GM12892 (cell line): Measurements from ENCODE around the gene ACTG1.
"Not testable (repeated sequence)": the region's sequence is repeated elsewhere in the genome, so short reads cannot be mapped to it uniquely, and the experiment has no call there.

ENCODE experiments used
- DNase-seq: peaks from one replicate; pipeline ENCODE4 v3.0.0; 2011; ENCODE audit not compliant: insufficient read length
- FAIRE-seq: peaks from 2 replicates; lab custom pipeline; 2011; peaks lifted over from hg19 to GRCh38; lab: Jason Lieb, UNC
- POLR2A ChIP-seq: IDR thresholded peaks from 2 replicates; pipeline ENCODE4 v1.6.1; 2011; ENCODE audit warnings: low read depth, low read length, control low read depth
- POLR2AphosphoS5 ChIP-seq: IDR thresholded peaks from 2 replicates; pipeline ENCODE4 v1.6.1; 2011; ENCODE audit warnings: low read depth, low read length, control low read depth
- TAF1 ChIP-seq: IDR thresholded peaks from 2 replicates; pipeline ENCODE4 v1.6.1; 2011; ENCODE audit warnings: low read depth, mild to moderate bottlenecking, control low read depth, low read length, borderline replicate concordance

ACTG1 gene

DNA sequence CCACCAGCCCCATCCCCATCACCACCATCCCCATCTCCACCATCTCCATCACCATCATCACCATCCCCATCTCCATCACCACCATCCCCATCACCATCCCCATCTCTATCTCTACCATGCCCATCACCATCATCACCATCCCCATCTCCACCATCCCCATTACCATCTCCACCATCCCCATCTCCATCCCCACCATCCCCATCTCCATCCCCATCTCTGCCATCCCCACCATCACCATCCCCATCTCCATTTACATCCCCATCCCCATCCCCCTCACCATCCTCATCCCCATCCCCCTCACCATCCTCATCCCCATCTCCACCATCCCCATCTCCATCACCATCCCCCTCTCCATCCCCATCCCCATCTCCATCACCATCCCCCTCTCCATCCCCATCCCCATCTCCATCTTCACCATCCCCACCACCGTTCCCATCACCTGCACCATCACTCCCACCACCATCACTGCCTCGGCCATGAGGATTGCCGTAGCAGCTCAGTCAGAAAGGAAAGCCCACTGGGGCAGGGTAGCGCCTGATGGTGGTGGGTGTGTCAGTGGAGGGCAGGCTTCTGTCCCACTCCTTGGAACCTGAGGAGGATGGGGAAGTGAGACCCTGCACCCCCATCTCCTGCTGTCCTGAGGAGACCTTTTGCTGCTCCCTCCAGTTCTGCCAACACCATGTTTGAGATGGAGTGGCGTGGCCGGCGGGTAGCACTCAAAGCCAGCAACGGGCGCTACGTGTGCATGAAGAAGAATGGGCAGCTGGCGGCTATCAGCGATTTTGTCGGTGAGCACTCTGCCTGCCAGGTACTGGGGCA is 23.1 kb upstream of the ACTG1 start:
- DNase-seq (no peak), FAIRE-seq (no peak)
- TF ChIP-seq POLR2AphosphoS5 (no peak), POLR2A (no peak), TAF1 (no peak)

DNA sequence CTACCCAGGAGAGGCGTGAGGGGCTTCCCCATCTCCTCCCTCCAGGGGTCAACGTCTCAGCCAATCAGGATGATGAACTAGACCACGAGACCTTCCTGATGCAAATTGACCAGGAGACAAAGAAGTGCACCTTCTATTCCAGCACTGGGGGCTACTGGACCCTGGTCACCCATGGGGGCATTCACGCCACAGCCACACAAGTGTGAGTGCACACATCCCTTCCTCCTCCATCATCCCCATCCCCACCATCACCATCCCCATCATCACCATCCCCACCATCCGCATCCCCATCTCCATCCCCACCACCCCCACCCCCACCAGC is 22.4 kb upstream of the ACTG1 start:
- no peak for FAIRE-seq
- TF ChIP-seq POLR2AphosphoS5 (no peak), POLR2A (no peak; the same call in 1 of the 2 replicates)
- DNase-seq = no peak

DNA sequence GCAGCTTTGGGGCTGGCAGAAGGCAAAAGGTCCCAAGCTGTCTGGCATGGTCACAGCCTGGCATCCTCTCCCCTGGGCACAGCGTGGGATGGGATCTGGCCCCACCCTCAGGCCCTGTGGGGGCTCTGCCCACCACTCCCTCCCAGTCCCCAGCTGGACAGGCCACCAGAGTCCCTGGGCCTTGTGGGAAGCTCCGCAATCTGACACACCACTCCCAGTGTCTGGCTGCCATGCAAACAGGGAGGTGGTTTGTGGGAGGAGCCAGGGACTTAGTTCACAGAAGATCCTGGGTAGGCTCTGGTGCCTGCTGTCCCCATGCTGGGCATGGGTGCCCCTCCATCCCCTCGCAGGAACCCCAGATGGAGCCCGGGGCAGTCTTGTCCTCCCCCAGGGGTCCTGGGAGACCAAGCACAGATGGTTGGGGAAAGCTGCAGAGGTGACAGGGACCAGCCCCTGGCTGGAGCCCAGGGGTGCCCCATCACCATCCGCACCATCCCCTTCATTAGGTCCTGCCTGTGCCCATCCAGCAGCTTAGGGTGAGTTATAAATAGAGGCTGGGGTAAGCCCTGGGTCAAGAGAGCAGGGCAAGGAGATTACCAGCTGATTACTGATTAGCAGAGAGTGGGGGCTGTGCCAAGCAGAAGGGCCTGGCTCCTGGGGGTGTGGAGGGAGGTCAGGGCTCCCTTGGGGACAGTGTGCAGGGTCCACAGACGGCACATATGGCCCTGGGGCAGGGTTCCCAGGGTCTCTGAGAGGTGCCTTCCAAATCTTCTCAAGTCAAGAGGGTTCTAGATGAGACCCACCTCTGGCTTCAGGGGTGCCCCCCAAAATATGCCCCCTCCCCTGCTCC is 21.8 kb upstream of the ACTG1 start:
- FAIRE-seq (no peak), DNase-seq (no peak)
- no peak for TF ChIP-seq POLR2AphosphoS5
- no peak for TF ChIP-seq TAF1
- TF ChIP-seq POLR2A = no peak

DNA sequence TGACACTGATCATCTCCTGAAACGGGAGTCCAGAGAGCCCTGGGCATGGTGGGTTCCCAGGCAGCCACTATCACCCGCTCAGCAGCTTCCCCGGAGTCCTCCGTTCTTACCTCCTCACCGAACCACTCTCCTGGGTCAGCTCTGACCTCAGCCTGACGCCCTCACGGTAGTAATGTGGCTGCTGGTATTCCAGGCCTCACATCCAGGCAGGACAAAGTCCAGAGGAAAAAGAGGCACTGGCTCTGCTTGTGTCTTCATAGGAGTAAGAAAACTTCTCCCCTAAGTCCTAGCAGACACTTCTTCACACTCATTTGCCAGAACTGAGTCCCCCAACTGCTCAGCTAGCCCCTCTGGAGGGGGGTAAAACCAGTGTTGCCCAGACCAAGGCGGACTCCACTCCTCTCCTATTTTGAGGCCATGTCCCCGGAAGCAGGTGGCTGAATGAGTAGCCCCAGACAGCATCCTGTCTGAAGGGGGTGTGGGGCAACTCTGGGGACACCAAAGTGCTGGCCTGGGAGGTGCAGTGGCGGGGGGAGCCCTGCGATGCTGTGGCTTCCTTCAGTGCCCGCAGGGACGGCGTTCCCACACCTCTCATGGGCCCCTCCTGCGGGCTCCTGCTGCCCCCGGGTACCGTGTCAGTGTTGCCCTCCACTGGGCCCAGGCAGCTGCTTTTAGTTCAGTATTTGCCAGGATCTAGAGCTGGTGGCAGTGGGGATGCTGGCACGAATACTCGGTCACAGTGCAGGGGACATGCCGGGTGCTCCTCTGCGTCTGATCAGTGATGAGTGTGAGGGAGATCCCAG is 20.9 kb upstream of the ACTG1 start:
- no peak for DNase-seq
- TF ChIP-seq TAF1 = no peak
- TF ChIP-seq POLR2AphosphoS5 = no peak
- TF ChIP-seq POLR2A = no peak
- no peak for FAIRE-seq

DNA sequence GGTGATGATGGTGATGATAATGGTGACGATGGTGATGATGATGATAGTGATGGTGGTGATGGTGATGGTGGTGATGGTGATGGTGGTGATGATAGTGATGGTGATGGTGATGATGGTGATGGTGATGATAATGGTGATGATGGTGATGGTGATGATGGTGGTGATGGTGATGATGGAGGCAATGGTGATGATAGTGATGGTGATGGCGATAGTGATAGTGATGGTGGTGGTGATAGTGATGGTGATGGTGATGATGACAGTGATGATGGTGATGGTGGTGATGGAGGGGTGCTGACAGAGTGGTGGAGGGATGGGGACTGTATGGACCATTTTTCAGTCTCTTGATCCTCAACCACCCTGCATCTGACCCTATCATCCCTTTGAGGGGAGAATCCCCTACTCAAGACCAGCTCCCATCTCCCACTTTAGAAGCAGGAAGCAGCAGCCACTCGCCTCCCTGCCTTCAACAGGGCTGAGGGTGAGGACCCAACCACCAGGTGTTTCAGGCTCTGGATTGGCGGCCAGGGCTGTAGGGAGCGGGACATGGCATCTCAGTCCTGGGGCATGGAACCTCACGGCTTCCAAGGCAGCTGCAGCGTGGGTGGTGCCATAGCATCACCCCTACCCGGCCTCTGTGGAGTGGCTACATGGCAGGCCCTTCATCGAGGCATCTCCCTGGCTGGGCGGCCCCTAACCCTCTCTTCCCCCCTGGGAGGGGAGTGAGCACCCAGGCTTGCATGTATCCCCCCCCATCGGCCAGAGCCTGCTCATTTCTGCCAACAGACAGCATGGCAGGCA is 20.1 kb upstream of the ACTG1 start:
- DNase-seq = no peak
- no peak for TF ChIP-seq POLR2AphosphoS5
- TF ChIP-seq TAF1 = no peak
- no peak for TF ChIP-seq POLR2A
- FAIRE-seq = peak; percentile 5

DNA sequence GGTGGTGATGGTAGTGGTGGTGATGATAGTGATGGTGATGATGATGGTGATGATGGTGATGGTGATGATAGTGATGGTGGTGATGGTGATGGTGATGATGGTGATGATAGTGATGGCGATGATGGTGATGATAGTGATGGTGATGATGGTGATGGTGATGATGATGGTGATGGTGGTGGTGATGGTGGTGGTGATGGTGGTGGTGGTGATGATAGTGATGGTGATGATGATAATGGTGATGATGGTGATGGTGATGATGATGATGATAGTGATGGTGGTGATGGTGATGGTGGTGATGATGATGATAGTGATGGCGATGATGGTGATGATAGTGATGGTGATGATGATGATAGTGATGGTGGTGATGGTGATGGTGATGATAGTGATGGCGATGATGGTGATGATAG is 19.4 kb upstream of the ACTG1 start:
- not testable (repeated sequence) for DNase-seq, FAIRE-seq

DNA sequence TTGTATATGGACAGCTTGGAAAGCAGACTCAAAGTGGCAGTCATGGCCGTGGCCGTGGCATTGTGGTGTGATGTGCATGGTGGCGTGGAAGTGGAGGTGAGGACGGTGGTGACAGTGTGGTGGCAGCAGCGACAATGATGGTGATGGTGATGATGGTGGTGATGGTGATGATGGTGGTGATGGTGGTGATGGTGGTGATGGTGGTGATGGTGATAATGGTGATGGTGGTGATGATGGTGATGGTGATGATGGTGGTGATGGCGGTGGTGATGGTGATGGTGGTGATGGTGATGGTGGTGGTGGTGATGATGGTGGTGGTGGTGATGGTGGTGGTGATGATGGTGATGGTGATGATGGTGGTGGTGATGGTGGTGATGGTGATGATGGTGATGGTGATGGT is 18.4 kb upstream of the ACTG1 start:
- FAIRE-seq, DNase-seq: not testable (repeated sequence)

DNA sequence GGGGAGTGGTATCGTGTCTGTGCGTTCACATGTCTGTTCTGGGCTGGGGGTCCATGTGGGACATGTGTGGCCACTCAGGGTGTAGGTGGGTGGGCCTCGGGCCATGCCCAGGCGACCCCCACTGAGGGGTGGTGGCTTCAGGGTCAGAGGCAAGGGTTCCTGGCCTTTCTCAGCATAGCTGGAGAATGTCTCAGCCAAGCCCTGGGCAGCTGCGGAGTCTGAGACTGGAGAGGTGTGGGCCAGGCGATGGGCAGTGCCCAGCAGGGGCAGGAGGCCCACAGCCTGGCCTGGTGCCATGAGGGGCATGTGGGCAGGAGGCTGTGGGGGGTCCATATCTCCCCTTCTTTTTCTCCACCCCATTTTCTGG is 16.8 kb upstream of the ACTG1 start:
- no peak for TF ChIP-seq POLR2AphosphoS5
- no peak for TF ChIP-seq TAF1
- no peak for TF ChIP-seq POLR2A
- FAIRE-seq = no peak
- DNase-seq = no peak

DNA sequence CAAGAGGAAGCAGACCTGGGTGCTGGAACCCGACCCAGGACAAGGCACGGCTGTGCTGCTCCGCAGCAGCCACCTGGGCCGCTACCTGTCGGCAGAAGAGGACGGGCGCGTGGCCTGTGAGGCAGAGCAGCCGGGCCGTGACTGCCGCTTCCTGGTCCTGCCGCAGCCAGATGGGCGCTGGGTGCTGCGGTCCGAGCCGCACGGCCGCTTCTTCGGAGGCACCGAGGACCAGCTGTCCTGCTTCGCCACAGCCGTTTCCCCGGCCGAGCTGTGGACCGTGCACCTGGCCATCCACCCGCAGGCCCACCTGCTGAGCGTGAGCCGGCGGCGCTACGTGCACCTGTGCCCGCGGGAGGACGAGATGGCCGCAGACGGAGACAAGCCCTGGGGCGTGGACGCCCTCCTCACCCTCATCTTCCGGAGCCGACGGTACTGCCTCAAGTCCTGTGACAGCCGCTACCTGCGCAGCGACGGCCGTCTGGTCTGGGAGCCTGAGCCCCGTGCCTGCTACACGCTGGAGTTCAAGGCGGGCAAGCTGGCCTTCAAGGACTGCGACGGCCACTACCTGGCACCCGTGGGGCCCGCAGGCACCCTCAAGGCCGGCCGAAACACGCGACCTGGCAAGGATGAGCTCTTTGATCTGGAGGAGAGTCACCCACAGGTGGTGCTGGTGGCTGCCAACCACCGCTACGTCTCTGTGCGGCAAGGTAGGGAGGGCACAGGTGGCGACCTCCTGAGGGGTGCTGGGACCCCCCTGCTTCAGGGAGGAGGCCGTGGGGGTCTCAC is 16.2 kb upstream of the ACTG1 start:
- TF ChIP-seq TAF1 (no peak), POLR2AphosphoS5 (no peak), POLR2A (no peak)
- FAIRE-seq = no peak
- no peak for DNase-seq

DNA sequence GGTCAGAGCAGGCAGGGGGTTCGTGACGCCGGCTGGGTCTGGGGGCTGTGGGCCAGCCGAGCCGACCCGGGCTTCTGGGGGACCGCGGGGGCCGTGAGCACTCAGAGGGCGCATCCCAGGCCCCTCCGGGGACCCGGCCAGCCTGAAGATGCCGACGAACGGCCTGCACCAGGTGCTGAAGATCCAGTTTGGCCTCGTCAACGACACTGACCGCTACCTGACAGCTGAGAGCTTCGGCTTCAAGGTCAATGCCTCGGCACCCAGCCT is 15.7 kb upstream of the ACTG1 start:
- FAIRE-seq = no peak
- TF ChIP-seq TAF1 = no peak
- TF ChIP-seq POLR2AphosphoS5 = no peak
- TF ChIP-seq POLR2A = no peak
- DNase-seq = no peak
